ENCODE data around the gene AIF1.

The AIF1 gene

GRCh38 chr6:31621991-31622390 lies 7.0 kb downstream of the AIF1 start:
- peak overlapping the region; percentile 74 for H3K4me3 ChIP-seq (ENCODE audit: control insufficient read depth, low read depth, low read length)
- no peak for DNase-seq (ENCODE audit: low read depth)
- TF ChIP-seq CTCF (IDR thresholded peaks at IDR 0.05; ENCODE audit: control insufficient read depth, insufficient read depth, low read depth, low read length, missing control alignments) = no peak

GRCh38 chr6:31622684-31623091 lies 7.7 kb downstream of the AIF1 start:
- no peak for DNase-seq (ENCODE audit: low read depth)
- no peak overlapping the region for H3K4me3 ChIP-seq (ENCODE audit: control insufficient read depth, low read depth, low read length)
- no peak for TF ChIP-seq CTCF (IDR thresholded peaks at IDR 0.05; ENCODE audit: control insufficient read depth, insufficient read depth, low read depth, low read length, missing control alignments)

- no peak for DNase-seq (ENCODE audit: low read depth)
- H3K4me3 ChIP-seq (ENCODE audit: control insufficient read depth, low read depth, low read length) = no peak overlapping the region
- TF ChIP-seq CTCF (IDR thresholded peaks at IDR 0.05; ENCODE audit: control insufficient read depth, insufficient read depth, low read depth, low read length, missing control alignments) = no peak
Observed at GRCh38 chr6:31624070-31624469, 9.0 kb downstream of the AIF1 start.

GRCh38 chr6:31626952-31627351 lies 11.9 kb downstream of the AIF1 start:
- no peak for DNase-seq (ENCODE audit: low read depth)
- no peak for TF ChIP-seq CTCF (IDR thresholded peaks at IDR 0.05; ENCODE audit: control insufficient read depth, insufficient read depth, low read depth, low read length, missing control alignments)
- H3K4me3 ChIP-seq (ENCODE audit: control insufficient read depth, low read depth, low read length) = no peak overlapping the region

GRCh38 chr6:31627690-31628287 lies 12.8 kb downstream of the AIF1 start:
- TF ChIP-seq CTCF (IDR thresholded peaks at IDR 0.05; ENCODE audit: control insufficient read depth, insufficient read depth, low read depth, low read length, missing control alignments) = no peak
- DNase-seq (ENCODE audit: low read depth) = no peak
- H3K4me3 ChIP-seq (ENCODE audit: control insufficient read depth, low read depth, low read length) = no peak overlapping the region

- DNase-seq (ENCODE audit: low read depth) = no peak
- no peak overlapping the region for H3K4me3 ChIP-seq (ENCODE audit: control insufficient read depth, low read depth, low read length)
- TF ChIP-seq CTCF (IDR thresholded peaks at IDR 0.05; ENCODE audit: control insufficient read depth, insufficient read depth, low read depth, low read length, missing control alignments) = no peak
Observed at GRCh38 chr6:31629014-31629413, 14.0 kb downstream of the AIF1 start.

All from AG09309 (cell line).